ENCODE results near the gene BIRC7. TPM values are rescaled to one million over a fixed set of nuclear protein-coding genes. Genes with fewer than 3 reads are reported as not detected.

The BIRC7 gene
- total RNA-seq, 4 donors from 2014 or later = 29.4 to 53.1 (median 42.2) TPM

GRCh38 chr20:63252284-63252711 lies 16.6 kb downstream of the BIRC7 start:
- H3K27ac ChIP-seq = peak overlapping the region in 1 of 4 donors; percentile 37
- no peak for DNase-seq (ENCODE audit: low spot score in 2 of 2)
- no peaks in the 10 kb centered on the region for H3K36me3 ChIP-seq
- no peak for TF ChIP-seq CTCF (IDR thresholded peaks at IDR 0.05)
- no peak for TF ChIP-seq EP300 (IDR thresholded peaks at IDR 0.05)
- no peak for TF ChIP-seq POLR2A (IDR thresholded peaks at IDR 0.05)
- H3K4me3 ChIP-seq = no peak overlapping the region
- peaks cover 0 to 33% (median 8%) of the 10 kb centered on the region in 4 donors for H3K4me1 ChIP-seq
- WGBS, 2 donors = 52 to 55% methylated on average over 7 to 8 of the region's 8 CpGs
- no peaks in the 10 kb centered on the region for H3K9me3 ChIP-seq
- H3K27me3 ChIP-seq = peaks cover 0 to 89% of the 10 kb centered on the region in 2 donors

DNA sequence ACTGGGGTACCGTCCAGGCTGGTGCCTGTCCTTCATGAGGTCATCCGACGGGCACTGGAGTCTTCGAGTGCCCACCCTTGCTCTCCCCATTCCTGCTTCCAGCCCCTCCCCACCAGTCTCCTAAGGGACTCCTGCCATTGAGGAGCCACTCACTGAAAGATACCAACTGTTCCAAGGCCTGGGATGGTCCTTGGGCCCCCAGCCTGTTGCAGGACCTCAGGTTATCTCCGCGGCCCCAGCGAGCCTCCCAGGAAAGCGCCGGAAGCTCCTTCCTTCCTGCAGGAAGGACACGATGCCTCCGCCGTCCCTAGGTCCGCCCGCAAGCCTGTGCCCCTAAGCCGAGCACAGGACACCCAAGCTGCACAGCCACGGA lies 17.3 kb downstream of the BIRC7 start:
- Histone ChIP-seq H3K36me3 (no peaks in the 10 kb centered on the region), H3K27ac (peak overlapping the region in 1 of 4 donors; percentile 63), H3K9me3 (no peaks in the 10 kb centered on the region), H3K4me1 (peaks cover 0 to 33% (median 8%) of the 10 kb centered on the region in 4 donors), H3K27me3 (peaks cover 0 to 81% of the 10 kb centered on the region in 2 donors), H3K4me3 (peak overlapping the region in 2 of 4 donors; percentile 22 to 55)
- WGBS, 2 donors = 22 to 24% methylated on average over 5 to 15 of the region's 16 CpGs
- DNase-seq (ENCODE audit: low spot score in 2 of 2) = no peak
- no peak for TF ChIP-seq POLR2A (IDR thresholded peaks at IDR 0.05)
- TF ChIP-seq EP300 (IDR thresholded peaks at IDR 0.05) = no peak
- no peak for TF ChIP-seq CTCF (IDR thresholded peaks at IDR 0.05)

DNA sequence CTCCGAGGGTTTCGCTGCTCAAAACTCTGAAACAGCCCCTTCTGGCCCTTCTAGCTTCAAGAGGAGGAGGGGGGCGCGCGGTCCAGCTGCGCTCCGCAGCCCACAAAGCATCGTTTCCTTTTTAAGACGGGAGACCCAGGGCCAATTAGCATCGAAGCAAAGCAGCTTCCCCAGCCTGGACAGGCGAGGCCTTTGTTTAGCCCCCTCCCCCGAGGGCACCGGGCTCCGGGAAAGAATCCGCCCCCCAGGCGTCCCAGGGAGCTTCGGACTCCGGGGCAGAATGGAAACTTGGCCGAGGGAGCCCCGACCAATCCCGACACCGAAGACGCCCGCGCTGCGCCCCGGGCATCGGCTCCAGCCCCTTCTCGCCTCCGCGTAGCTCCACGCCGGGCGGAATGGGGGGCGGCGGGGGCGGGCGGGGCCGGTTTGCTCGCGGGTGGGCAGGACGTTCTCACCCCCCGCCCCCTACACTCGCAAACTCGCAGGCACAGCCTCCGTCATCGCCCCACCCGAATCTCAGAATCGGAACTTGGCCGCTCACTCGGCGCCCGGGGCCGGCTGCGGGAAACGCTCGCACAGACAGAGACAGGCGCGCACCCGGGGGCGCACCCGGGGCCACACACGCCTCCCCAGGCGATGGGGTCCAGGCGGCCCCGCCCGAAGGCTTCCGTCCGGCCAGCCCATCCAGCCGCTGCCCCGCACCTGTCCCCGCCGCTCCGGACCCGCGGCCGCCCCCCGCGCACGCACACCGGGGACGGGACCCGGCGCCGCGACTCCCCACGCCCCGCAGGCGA lies 17.9 kb downstream of the BIRC7 start:
- WGBS, 2 donors = 1 to 2% methylated on average over 22 to 28 of the region's 89 CpGs

DNA sequence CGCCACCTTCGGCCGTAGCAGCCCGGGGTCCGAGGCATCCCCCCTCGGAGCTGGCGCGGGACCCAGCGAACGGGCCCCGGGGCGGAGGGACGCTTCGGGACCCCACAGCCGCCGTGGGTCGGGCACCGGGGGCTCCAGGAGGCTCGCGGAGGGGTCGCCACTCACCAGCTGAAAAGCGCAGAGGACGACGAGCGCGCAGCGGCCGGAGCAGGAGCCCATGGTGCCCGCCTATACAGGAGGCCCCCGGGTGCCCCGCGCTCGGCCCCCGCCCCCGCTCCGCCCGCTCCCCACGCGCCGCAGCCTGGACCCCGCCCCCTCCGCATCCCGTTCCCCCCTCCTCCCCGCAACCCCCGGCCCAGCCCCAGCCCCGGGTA lies 18.5 kb downstream of the BIRC7 start, which contains the start of gene NKAIN4:
NKAIN4 (minus strand) TSS at position 232 of the 374 bp plus-strand sequence; CDS start at position 219, 13 bp downstream.
- DNase-seq (ENCODE audit: low spot score in 2 of 2) = no peak
- peaks cover 0 to 73% of the 10 kb centered on the region in 2 donors for H3K27me3 ChIP-seq

More for the DNA sequence above, 17.9 kb downstream of the BIRC7 start:
- no peak for DNase-seq (ENCODE audit: low spot score in 2 of 2)
- Histone ChIP-seq H3K36me3 (no peaks in the 10 kb centered on the region), H3K27me3 (peaks cover 0 to 75% of the 10 kb centered on the region in 2 donors), H3K4me1 (peaks cover 0 to 33% (median 8%) of the 10 kb centered on the region in 4 donors), H3K27ac (peak overlapping the region in 3 of 4 donors; percentile 12 to 63 (median 43)), H3K9me3 (no peaks in the 10 kb centered on the region), H3K4me3 (peak overlapping the region; percentile 22 to 55 (median 23))
- TF ChIP-seq CTCF (IDR thresholded peaks at IDR 0.05) (no peak), POLR2A (IDR thresholded peaks at IDR 0.05) (peak in 1 of 2 donors; percentile 19), EP300 (IDR thresholded peaks at IDR 0.05) (no peak)

More for the DNA sequence above, 18.5 kb downstream of the BIRC7 start, which contains the start of gene NKAIN4:
- TF ChIP-seq POLR2A (IDR thresholded peaks at IDR 0.05) (no peak), CTCF (IDR thresholded peaks at IDR 0.05) (no peak), EP300 (IDR thresholded peaks at IDR 0.05) (no peak)
- WGBS, 2 donors = 1% methylated on average over 23 to 33 of the region's 46 CpGs
- no peaks in the 10 kb centered on the region for H3K9me3 ChIP-seq
- H3K27ac ChIP-seq = peak within 1 kb of the TSS in 3 of 4 donors; percentile 12 to 63 (median 43)
- peaks cover 0 to 33% (median 8%) of the 10 kb centered on the region in 4 donors for H3K4me1 ChIP-seq
- peak within 1 kb of the TSS; percentile 22 to 55 (median 23) for H3K4me3 ChIP-seq
- H3K36me3 ChIP-seq = no peaks in the 10 kb centered on the region

Measured in tibial nerve (tissue), 4 donors.